ENCODE measurements around the gene CFAP298.
A peak's percentile ranks its signal among the peaks of the same experiment; 100 is the strongest.
"Not testable (repeated sequence)": the region's sequence is repeated elsewhere in the genome, so short reads cannot be mapped to it uniquely, and the experiment has no call there.

Gene CFAP298

DNA sequence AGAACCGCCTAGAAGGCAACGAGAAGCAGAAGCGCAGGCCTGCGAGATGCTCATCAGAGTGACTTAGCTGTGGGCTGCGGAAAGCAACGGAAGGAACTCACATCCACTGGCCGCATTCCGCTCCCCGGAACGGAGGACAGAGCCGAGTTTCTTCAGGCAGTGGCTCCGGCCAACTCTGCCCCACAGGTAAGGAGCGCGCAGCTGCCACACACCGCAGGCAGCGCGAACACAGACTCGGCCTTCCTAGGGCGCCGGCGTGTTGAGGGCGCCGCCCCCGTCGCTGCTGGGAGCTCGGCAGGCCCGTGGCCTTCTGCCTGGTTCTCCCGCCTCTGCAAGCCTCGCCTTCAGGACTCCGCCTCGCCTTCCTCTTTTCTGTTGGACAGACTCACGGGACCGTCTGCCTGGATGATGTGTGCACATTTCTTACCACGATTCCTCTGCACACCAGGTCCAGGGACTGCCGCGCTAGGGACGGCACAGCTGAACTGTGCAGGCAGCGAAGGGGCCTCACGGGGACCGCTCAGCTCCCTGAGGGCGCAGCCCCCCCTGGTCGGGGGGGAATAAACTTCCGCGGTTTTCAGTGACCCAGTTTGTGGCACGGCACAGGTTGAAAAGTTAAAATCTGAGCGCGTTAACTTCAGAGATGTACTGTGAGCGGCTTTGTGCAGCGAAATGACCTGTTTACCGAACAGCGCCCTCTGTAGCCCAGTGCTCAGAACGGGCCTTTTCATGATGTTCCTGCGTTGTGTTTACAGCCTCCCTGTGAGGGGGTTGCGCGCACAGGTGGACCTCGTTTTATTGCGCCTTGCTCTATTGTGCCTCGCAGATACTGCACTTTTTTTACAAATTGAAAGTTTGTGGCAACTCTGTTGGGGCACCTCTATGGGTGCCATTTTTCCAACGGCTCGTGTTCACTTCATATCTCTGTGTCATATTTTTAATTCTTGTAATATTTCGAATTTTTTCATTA lies 42.6 kb downstream of the CFAP298 start:
- peak; percentile 53 to 66 for DNase-seq (ENCODE audit: low read depth in 1 of 2, low spot score in 1 of 2)

DNA sequence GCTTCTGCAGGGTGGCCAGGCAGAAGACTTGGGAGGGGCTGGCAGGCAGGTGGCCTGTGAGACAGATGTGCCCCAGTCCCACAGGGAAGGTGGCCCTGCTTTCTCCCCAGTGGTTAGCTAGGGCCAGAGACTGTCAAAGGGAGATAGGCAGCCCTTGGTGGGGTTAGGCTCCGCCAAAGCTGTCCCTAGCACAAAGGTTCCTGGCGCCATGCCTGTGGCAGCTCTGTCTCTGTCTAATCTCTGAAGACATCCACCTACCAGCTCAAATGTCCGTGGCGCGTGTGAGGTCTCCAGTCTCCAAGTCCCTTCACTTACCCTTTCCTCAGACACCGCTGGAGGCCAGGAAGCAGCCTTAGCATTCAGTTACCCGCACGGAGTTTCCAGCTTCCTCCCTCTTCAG lies 44.6 kb downstream of the CFAP298 start:
- no peak for DNase-seq (ENCODE audit: low read depth in 1 of 2, low spot score in 1 of 2)

DNA sequence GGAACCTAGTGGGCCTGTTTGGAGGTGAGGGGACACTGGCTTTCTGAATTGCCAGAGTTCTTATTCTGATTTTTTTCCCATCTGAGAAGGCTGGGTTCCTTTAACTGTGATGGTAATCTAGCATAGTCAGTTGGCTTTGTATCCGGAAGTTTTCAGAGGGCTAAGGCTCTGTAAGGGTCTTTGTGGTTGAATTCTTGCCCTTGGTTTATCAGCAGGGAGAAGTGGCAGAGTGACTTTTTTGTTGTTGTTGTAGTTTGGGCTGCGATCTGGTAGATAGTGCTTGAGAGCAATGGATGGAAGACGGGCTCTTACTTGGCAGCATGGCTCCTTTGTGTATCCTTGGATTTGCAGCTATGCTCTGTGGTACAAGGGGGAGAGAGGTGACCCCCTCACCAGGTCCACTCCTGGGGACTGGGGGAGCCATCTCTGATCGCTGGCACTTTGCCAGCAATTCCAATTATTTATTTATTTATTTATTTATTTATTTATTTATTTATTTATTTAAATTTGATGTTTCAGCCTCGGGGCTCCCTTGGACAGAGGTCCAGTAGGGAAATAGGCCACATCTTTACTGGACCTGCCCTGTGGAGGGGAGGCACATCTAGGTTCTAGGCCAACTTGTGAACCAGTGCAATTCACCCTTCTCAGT lies 45.3 kb downstream of the CFAP298 start:
- no peak for DNase-seq (ENCODE audit: low read depth in 1 of 2, low spot score in 1 of 2)

DNA sequence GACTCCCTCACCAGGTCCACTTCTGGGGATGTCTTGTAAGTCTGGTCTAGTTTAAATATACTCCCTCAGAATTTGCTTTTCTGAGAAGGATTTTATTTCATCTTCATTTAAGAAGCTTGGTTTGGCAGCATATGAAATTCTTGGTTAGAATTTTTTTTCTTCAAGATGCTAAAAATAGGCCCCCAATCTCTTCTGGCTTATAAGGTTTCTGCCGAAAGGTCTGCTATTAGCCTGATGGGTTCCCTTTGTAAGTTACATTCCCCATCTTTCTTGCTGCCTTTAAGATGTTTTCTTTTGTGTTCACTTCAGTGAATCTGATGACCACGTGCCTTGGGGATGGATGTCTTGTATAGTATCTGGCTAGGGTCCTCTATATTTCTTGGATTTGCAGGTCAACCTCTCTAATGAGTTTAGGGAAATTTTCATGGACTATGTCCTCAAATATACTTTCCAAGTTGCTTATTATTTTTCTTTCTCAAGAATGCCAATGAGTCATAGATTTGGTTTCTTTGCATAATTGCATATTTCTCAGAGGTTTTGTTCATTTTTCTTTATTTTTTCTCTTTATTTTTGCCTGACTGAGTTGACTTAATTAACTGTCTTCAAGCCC lies 46.2 kb downstream of the CFAP298 start:
- DNase-seq (ENCODE audit: low read depth in 1 of 2, low spot score in 1 of 2): no peak

DNA sequence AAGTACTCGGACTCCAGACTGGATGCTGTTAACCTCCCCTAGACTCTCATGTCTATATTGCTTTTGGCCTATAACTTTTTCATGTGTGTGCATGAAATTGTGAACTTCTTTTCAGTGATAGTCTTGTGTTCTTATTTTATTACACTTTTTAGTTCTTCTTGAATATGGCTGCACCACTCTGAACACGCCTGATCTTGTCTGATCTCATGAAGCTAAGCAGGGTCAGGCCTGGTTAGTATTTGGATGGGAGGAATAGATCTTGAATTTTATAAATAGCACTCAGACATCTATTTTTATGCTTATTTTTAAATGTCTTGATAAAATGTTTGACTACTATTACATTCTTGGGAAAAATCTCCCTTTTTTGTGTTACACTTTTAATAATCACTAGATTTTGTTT lies 49.3 kb downstream of the CFAP298 start:
- DNase-seq (ENCODE audit: low read depth in 1 of 2, low spot score in 1 of 2): no peak

DNA sequence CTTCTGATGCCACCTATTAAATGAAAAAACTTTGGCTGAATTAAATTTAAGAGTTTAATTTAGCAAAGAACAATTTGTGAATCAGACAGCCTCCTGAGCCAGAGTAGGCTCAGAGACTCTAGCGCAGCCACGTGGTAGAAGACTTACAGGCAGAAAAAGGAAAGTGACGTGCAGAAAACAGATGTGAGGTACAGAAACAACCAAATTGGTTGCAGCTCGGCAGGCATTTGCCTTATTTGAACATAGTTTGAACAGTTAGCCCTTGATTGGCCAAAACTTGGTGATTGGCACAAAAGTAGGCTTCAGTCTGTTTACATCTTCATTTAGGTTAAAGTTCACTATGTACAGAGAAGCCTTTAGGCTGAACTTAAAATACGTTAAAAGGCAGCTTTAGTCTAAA lies 49.8 kb downstream of the CFAP298 start:
- DNase-seq (ENCODE audit: low read depth in 1 of 2, low spot score in 1 of 2): no peak

DNA sequence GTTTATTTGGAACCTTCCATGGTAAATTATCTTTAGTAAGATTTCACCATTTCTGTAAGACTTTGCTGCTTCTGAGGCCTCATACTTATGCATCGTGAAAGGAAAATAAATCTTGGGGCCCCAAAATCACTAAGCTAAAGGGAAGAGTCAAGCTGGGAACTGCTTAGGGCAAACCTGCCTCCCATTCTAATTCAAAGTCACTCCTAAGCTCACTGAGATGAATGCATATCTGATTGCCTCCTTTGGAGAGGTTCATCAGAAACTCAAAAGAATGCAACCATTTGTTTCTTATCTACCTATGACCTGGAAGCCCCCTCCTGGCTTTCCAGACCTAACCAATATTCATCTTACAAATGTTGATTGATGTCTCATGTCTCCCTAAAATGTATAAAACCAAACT lies 50.7 kb downstream of the CFAP298 start:
- not testable (repeated sequence) for DNase-seq (ENCODE audit: low read depth in 1 of 2, low spot score in 1 of 2)

DNA sequence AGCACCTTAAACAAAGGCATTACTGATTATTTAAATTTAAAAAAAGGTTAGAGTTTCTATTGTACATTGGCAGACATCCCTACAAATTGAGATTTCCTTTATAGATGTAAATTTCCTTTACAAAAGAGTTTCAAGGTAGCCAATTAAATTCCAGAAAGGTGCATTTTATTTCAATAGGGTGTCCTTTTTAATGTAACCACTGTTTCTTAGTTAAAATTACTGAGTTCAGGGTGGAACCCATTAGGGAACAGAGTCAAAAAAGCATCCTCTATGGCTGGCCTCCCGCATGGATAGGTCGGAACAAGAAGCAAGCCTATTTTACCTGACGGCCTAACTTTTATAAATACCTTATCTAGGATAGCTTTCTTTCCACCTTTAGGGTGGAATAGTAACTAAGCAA lies 51.3 kb downstream of the CFAP298 start:
- no peak for DNase-seq (ENCODE audit: low read depth in 1 of 2, low spot score in 1 of 2)

DNA sequence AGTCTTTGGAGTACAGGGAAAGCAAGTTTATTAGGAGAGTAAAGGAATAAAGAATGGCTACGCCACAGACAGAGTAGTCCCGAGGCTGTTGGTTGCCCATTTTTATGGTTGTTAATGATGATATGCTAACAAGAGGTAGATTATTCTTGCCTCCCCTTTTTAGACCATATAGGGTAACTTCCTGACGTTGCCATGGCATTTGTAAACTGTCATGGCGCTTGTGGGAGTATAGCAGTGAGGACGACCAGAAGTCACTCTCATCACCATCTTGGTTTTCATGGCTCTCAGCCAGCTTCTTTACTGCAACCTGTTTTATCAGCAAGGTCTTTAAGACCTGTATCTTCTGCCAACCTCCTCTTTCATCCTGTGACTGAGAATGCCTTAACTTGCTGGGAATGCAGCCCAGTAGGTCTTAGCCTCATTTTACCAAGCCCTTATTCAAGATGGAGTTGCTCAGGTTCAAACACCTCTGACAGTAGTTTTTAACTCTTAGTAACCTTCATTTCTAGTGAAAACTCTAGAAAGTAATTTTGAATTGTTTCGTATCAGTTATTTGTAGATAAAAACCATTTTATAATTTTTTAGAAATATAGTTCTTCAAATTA lies 53.1 kb downstream of the CFAP298 start:
- no peak for DNase-seq (ENCODE audit: low read depth in 1 of 2, low spot score in 1 of 2)

DNA sequence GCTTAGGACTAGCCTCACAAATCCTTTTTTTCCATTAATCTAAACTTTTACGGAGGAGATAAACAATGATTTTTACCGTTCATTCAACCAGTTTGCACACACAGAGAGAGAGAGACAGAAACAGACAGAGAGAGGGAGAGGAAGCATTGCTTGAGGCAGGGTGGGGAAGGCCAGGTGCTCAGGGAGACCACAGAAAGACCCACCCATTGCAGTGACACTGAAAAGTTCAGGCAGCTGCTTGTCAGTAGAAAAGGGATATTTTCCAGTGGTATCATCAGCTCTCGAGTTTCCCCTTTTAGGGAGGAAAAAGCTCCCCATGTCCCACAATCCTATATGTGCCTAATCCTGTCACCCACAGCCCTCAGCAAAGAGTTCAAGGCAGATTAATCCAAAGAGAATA lies 54.1 kb downstream of the CFAP298 start:
- DNase-seq (ENCODE audit: low read depth in 1 of 2, low spot score in 1 of 2): no peak

DNA sequence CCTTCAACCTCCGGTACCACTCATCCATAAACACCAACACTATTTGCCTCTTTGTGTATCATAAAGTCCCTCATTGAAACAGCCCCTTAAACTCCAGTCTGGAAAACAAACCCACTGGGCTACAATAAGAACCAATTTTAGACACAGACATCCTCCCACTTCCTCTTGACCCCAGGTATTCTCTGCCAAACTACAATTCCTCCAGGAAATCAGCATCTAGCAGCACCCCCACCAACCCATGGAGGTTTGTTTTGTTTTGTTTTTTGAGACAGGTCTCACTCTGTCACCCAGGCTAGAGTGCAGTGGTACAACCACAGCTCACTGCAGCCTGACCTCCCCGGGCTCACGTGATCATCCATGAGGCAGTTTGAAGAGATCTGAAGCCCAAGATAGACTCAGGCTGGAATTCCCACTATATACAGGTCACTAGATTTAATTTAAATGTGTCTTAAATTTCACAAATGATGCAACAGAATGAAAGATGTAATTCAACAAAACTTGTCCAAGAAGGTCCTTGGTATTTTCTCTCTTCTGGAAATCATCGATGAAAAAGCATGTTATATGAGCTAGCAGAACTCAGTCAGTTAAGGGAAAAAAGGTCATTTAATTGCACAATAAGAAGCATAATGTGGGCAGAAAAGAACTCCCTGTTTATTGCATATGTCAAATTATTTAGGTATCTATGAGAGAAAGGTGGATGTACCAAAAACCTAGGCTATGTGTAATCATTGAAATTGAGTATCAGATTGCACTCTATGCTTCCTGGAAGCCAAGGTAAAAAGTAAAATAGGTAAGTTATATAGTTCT lies 57.1 kb downstream of the CFAP298 start:
- no peak for DNase-seq (ENCODE audit: low read depth in 1 of 2, low spot score in 1 of 2)

DNA sequence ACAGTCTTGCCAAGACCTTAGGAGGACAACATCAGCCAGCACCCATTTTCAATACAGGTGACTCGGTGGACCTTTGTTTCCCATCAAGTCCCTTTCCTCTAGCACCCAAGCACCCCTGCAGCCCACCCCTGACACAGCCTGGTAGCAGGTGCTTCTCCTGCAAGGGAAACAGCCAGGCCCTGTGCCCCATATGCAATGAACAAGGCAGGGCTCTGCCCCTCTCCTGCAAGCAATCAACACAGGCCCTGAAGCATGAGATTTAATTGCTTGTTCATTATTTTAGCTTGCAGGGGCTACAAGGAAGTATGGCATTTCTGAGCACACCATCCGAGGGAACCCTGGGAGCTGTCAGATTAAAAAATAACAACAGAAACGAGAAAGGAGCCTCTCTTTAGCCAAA lies 62.3 kb downstream of the CFAP298 start:
- no peak for DNase-seq (ENCODE audit: low read depth in 1 of 2, low spot score in 1 of 2)

DNA sequence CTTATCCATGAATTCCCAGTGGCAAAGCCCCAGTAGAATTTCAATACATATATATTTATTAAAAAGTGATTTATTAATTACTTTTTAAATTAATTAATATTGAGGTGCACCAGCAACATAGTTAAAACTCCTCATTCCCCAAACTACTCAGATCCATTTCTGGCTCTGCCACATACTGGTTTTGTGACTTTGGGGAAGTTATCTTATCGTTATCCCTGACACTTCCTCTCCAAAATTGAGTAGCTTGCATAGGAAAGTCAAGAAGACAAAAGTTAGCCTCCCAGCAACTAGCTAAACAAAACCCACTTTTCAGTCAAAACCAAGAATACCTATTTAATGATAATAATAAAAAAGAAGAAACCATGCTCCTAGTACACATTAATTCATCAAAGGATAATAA lies 62.7 kb downstream of the CFAP298 start:
- no peak for DNase-seq (ENCODE audit: low read depth in 1 of 2, low spot score in 1 of 2)

Data from activated T-helper 1 cell treated with anti-CD3 and anti-CD28 coated beads, Interleukin-2, amount 50 U/mL, for 16 hours (primary cell).